Panc1 (cell line): ENCODE measurements around the gene AGTPBP1.

ENCODE experiments used
- CTCF ChIP-seq: fragments of 450-650 bp; IDR thresholded peaks from 2 replicates; pipeline ENCODE4 v1.5.1; 2017; ENCODE audit warnings: mild to moderate bottlenecking
- POLR2AphosphoS5 ChIP-seq: IDR thresholded peaks from 2 replicates; pipeline ENCODE4 v1.6.1; 2012; ENCODE audit warnings: mild to moderate bottlenecking, low read depth, low read length, moderate library complexity
- SIN3A ChIP-seq: IDR thresholded peaks from 2 replicates; pipeline ENCODE4 v1.6.1; 2012; ENCODE audit warnings: low read depth, mild to moderate bottlenecking, low read length, moderate library complexity, borderline replicate concordance; ENCODE audit not compliant: insufficient read depth
- TCF7L2 ChIP-seq: IDR thresholded peaks from 2 replicates; pipeline ENCODE4 v1.6.1; 2011; ENCODE audit warnings: mild to moderate bottlenecking, low read depth, low read length, inconsistent platforms
- TF ChIP-seq, protein P1 (sequence below), 2 experiments: IDR thresholded peaks; 2 replicates each; pipeline ENCODE4 v1.6.1; 2011 to 2012; ENCODE audit warnings: low read depth in 2 of 2, control low read depth in 1 of 2, low read length in 1 of 2, mild to moderate bottlenecking in 1 of 2, moderate library complexity in 1 of 2; ENCODE audit not compliant: insufficient read depth in 1 of 2

GRCh38 chr9:85501456-85501855, 240.3 kb downstream of the AGTPBP1 start:
- TF ChIP-seq CTCF (no peak), SIN3A (no peak), POLR2AphosphoS5 (no peak), TCF7L2 (no peak)
- TF ChIP-seq, protein P1, sequence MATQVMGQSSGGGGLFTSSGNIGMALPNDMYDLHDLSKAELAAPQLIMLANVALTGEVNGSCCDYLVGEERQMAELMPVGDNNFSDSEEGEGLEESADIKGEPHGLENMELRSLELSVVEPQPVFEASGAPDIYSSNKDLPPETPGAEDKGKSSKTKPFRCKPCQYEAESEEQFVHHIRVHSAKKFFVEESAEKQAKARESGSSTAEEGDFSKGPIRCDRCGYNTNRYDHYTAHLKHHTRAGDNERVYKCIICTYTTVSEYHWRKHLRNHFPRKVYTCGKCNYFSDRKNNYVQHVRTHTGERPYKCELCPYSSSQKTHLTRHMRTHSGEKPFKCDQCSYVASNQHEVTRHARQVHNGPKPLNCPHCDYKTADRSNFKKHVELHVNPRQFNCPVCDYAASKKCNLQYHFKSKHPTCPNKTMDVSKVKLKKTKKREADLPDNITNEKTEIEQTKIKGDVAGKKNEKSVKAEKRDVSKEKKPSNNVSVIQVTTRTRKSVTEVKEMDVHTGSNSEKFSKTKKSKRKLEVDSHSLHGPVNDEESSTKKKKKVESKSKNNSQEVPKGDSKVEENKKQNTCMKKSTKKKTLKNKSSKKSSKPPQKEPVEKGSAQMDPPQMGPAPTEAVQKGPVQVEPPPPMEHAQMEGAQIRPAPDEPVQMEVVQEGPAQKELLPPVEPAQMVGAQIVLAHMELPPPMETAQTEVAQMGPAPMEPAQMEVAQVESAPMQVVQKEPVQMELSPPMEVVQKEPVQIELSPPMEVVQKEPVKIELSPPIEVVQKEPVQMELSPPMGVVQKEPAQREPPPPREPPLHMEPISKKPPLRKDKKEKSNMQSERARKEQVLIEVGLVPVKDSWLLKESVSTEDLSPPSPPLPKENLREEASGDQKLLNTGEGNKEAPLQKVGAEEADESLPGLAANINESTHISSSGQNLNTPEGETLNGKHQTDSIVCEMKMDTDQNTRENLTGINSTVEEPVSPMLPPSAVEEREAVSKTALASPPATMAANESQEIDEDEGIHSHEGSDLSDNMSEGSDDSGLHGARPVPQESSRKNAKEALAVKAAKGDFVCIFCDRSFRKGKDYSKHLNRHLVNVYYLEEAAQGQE (IDR thresholded peaks at IDR 0.05; ENCODE audit: insufficient read depth in 1 of 2, low read depth in 2 of 2, low read length in 1 of 2) = no peak
